Astrocyte (in vitro differentiated cells and primary cell): ENCODE results near the gene PRKCD.

Experiments
- CTCF ChIP-seq: IDR thresholded peaks from 2 replicates; pipeline ENCODE4 v1.5.1; 2011; ENCODE audit warnings: low read depth, mild to moderate bottlenecking, inconsistent platforms, low read length, moderate library complexity; ENCODE audit not compliant: insufficient read depth
- EZH2 ChIP-seq: IDR thresholded peaks from 2 replicates; pipeline ENCODE4 v1.6.1; 2012; ENCODE audit warnings: mild to moderate bottlenecking, low read length, inconsistent platforms; ENCODE audit not compliant: insufficient read depth

DNA sequence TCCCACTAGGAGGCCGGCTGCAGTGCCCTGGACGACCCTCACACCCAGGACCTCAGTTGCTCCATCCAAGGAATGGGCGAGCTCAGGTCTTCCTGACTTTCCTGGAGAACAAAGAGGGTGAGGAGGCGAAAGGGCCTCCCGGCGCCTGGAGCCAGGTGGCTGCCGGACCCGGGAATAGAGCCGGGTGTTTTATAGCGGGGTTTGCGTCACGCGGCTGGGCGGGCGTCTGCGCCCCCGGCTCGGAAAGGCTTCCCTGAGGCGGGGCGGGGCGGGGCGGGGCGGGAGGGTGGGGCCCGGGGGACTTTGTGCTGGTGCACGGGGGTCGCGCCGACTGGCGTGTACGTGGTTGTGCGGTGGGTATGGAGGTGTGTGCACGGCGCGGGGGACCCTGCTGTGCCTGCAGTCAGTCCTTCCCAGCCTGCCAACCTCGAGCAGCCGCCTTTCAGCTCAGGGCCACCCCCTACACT lies 4.6 kb upstream of the PRKCD start:
- TF ChIP-seq CTCF, result no peak
- TF ChIP-seq EZH2, result no peak
